Type B pancreatic cell (in vitro differentiated cells): Measurements from ENCODE around the gene WASHC2C. TPM values are rescaled to one million over a fixed set of nuclear protein-coding genes. Genes with fewer than 3 reads are reported as not detected.
"Not testable (repeated sequence)": the region's sequence is repeated elsewhere in the genome, so short reads cannot be mapped to it uniquely, and the experiment has no call there.

ENCODE experiments used
- DNase-seq: peaks from one replicate; pipeline ENCODE4 v3.0.0; 2021; ENCODE audit warnings: mixed read lengths; ENCODE audit not compliant: unreplicated experiment; ENCODE audit errors: extremely low spot score
- H3K27ac Mint-ChIP-seq: 2 replicates; pipeline ENCODE4 v1.8.0; 2021; ENCODE audit warnings: mild to moderate bottlenecking, mixed read lengths
- H3K27me3 Mint-ChIP-seq: 2 replicates; pipeline ENCODE4 v1.8.0; 2021; ENCODE audit warnings: mixed read lengths
- H3K36me3 Mint-ChIP-seq: 2 replicates; pipeline ENCODE4 v1.8.0; 2021; ENCODE audit warnings: mixed read lengths
- H3K4me1 Mint-ChIP-seq: one replicate; pipeline ENCODE4 v1.8.0; 2021; ENCODE audit warnings: mixed read lengths; ENCODE audit not compliant: unreplicated experiment
- H3K4me3 Mint-ChIP-seq: 2 replicates; pipeline ENCODE4 v1.8.0; 2021; ENCODE audit warnings: mild to moderate bottlenecking, mixed read lengths
- H3K9me3 Mint-ChIP-seq: 2 replicates; pipeline ENCODE4 v1.8.0; 2021; ENCODE audit warnings: mixed read lengths
- total RNA-seq: library from RNA; stranded (reverse); gene quantifications from 2 replicates; pipeline ENCODE4 v1.2.1, GENCODE V29; 2021; ENCODE audit warnings: low replicate concordance
- TF ChIP-seq, protein P1 (sequence below): fragments of 200-600 bp; sonication (generic); conservative IDR thresholded peaks from 2 replicates; pipeline ENCODE4 v1.5.0; 2021; ENCODE audit warnings: antibody characterized with exemption, mild to moderate bottlenecking

WASHC2C gene
- total RNA-seq, 1 donor from 2014 or later, result 45.5 TPM

DNA sequence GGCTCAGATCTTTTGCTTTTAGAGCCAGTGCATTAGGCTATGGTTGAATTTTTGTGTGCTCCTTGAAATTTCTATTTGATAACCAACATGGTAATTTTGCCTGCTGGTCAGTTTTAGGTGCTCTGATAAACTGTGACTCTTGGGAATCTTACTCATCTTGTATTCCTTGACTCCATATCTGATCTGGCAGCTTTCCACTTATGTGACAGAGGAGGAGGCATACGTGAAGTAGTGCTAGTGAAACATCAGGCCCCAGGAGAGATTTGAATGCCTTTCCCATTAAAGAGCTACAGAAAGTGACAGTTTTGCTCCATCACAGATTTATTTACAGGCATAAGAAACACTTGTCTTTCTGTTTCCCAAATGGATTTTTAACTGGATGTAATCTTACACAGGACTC, 59.2 kb downstream of the WASHC2C start:
- not testable (repeated sequence) for H3K27me3 Mint-ChIP-seq, DNase-seq, H3K36me3 Mint-ChIP-seq, H3K4me3 Mint-ChIP-seq, H3K4me1 Mint-ChIP-seq, H3K27ac Mint-ChIP-seq, H3K9me3 Mint-ChIP-seq

GRCh38 chr10:45787212-45787741, 60.2 kb downstream of the WASHC2C start:
- DNase-seq, H3K9me3 Mint-ChIP-seq, H3K27ac Mint-ChIP-seq, H3K4me1 Mint-ChIP-seq, H3K27me3 Mint-ChIP-seq, H3K36me3 Mint-ChIP-seq, H3K4me3 Mint-ChIP-seq: not testable (repeated sequence)

DNA sequence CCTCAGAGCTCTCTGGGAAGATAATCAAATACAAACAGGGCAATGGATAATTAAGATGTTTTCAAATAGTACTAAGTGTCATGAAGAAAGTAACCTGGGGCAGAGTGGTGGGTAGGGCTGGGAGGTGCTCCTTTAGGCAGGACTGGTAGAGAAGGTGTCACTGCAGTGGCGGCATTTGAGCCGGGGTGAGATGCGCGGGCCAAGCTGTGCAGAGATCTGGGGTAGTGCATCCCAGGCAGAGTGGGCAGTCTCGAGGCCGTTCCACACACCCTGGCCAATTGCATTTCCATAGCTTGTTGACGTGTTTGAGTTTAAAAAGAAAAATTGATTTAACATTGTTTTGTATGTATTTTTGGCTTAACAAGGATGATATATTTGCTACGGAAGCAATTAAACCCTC, 62.9 kb downstream of the WASHC2C start:
- not testable (repeated sequence) for H3K36me3 Mint-ChIP-seq, H3K9me3 Mint-ChIP-seq, DNase-seq, H3K27me3 Mint-ChIP-seq, H3K4me3 Mint-ChIP-seq, H3K27ac Mint-ChIP-seq, H3K4me1 Mint-ChIP-seq

DNA sequence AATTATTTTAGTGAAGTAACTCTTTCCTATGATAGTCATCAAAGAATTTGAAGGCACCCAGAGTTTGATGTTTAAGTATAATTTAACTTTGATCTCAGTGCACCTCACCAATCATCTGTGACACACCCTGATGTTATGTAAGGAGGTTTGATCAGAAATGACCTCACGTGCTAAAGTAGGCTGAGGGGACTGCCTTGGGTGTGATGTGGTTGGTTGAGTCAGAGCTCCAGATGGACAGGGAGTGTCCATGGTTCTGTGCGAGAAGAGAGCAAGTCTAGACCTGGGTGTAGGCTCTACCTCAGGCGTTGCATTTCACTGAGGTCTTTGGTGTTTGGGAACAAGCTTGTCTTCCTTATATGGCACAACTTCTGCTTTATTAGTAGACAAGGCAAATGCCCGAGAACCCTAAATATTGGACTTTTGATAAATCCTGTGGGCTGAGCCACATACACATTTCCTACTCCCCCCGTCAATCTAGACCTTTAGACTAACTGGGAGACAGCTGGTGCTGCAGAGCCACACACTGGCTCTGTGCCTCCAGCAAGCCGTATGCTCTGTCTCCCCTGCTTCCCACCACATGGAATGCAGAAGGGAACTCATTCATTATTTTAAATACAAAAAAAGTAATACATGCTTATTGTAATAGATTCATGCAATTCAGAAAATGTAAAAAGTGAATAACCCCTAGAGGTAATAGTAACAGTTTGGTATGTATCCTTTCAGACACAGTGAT, 63.8 kb downstream of the WASHC2C start:
- H3K4me3 Mint-ChIP-seq, H3K27ac Mint-ChIP-seq, H3K27me3 Mint-ChIP-seq, DNase-seq, H3K36me3 Mint-ChIP-seq, H3K4me1 Mint-ChIP-seq, H3K9me3 Mint-ChIP-seq: not testable (repeated sequence)

GRCh38 chr10:45794761-45795160, 67.7 kb downstream of the WASHC2C start:
- H3K4me1 Mint-ChIP-seq, H3K27ac Mint-ChIP-seq, DNase-seq, H3K4me3 Mint-ChIP-seq, H3K9me3 Mint-ChIP-seq, H3K27me3 Mint-ChIP-seq, H3K36me3 Mint-ChIP-seq: not testable (repeated sequence)

- not testable (repeated sequence) for H3K4me1 Mint-ChIP-seq, H3K9me3 Mint-ChIP-seq, H3K4me3 Mint-ChIP-seq, H3K36me3 Mint-ChIP-seq, H3K27ac Mint-ChIP-seq, DNase-seq
- peaks cover 10% of the 10 kb centered on the region for H3K27me3 Mint-ChIP-seq
Measured at GRCh38 chr10:45803060-45804010, 76.3 kb downstream of the WASHC2C start.

GRCh38 chr10:45804996-45805395, 77.9 kb downstream of the WASHC2C start:
- H3K27me3 Mint-ChIP-seq, H3K4me3 Mint-ChIP-seq, H3K4me1 Mint-ChIP-seq, DNase-seq, H3K36me3 Mint-ChIP-seq, H3K9me3 Mint-ChIP-seq, H3K27ac Mint-ChIP-seq: not testable (repeated sequence)

DNA sequence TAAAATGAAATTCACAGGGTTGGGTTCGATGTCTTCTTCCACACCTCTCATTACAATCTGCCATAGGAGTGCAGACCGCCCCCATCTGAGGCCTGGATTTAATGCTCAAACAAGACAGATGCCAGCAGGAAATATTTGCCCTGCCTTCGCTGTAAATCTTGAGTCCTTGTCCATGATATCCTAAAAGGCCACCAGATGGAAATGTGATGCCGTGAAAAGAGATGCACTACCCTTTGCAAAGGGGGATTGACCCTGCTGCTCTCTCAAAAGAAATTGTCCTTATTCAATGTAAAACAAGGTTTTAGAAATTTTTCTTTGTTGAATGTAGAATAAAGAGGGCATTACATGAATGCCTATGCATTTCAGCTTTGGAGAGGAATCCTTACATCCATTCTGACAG, 82.8 kb downstream of the WASHC2C start:
- Mint-ChIP-seq H3K27me3 (no peaks in the 10 kb centered on the region), H3K36me3 (no peaks in the 10 kb centered on the region), H3K4me1 (peaks cover 8% of the 10 kb centered on the region), H3K4me3 (no peak overlapping the region), H3K27ac (no peak overlapping the region), H3K9me3 (no peaks in the 10 kb centered on the region)
- no peak for DNase-seq
- TF ChIP-seq, protein P1, sequence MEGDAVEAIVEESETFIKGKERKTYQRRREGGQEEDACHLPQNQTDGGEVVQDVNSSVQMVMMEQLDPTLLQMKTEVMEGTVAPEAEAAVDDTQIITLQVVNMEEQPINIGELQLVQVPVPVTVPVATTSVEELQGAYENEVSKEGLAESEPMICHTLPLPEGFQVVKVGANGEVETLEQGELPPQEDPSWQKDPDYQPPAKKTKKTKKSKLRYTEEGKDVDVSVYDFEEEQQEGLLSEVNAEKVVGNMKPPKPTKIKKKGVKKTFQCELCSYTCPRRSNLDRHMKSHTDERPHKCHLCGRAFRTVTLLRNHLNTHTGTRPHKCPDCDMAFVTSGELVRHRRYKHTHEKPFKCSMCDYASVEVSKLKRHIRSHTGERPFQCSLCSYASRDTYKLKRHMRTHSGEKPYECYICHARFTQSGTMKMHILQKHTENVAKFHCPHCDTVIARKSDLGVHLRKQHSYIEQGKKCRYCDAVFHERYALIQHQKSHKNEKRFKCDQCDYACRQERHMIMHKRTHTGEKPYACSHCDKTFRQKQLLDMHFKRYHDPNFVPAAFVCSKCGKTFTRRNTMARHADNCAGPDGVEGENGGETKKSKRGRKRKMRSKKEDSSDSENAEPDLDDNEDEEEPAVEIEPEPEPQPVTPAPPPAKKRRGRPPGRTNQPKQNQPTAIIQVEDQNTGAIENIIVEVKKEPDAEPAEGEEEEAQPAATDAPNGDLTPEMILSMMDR, result peak; percentile 51

DNA sequence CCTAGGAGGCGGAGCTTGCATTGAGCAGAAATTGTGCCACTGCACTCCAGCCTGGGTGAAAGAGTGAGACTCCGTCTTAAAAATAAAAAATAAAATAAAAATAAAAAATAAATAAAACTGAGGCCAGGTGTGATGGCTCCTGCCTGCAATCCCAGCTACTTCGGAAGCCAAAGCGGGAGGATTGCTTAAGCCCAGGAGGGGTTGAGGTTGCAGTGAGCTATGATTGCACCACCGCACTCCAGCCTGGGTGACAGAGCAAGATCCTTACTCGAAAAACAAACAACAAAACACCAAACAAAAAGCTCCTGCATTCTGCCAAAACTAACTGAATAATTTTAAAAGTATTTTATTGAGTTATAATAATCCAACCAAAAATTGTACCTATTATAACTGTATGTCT, 84.0 kb downstream of the WASHC2C start:
- H3K27me3 Mint-ChIP-seq, result no peaks in the 10 kb centered on the region
- TF ChIP-seq, protein P1, result no peak
- H3K4me1 Mint-ChIP-seq, result peaks cover 8% of the 10 kb centered on the region
- H3K36me3 Mint-ChIP-seq, result no peaks in the 10 kb centered on the region
- no peak for DNase-seq
- no peak overlapping the region for H3K4me3 Mint-ChIP-seq
- H3K27ac Mint-ChIP-seq, result no peak overlapping the region
- no peaks in the 10 kb centered on the region for H3K9me3 Mint-ChIP-seq

DNA sequence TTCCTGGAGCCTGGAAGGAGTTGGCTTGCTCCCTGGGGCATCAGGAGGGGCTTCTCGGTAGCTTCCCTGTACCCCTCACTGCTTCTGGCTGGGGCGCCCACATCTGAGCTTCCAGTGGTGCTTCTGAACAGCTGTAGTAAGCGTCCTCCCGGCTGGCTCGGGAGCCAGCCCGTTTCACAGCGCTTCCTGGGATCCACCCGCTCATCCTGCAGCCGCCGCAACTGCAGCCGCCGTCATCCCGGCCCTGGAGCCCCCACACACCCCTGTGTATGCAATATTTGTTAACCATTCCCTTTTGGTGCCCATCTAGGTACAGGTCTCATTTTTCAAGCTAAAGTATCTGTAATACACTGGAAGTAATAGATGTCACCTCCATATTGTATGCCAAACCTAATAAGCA, 85.9 kb downstream of the WASHC2C start:
- H3K27me3 Mint-ChIP-seq, DNase-seq: not testable (repeated sequence)

GRCh38 chr10:45814146-45814545, 87.1 kb downstream of the WASHC2C start:
- H3K4me3 Mint-ChIP-seq, H3K4me1 Mint-ChIP-seq, H3K27me3 Mint-ChIP-seq, H3K9me3 Mint-ChIP-seq, H3K27ac Mint-ChIP-seq, H3K36me3 Mint-ChIP-seq, DNase-seq: not testable (repeated sequence)

More for the DNA sequence above, 85.9 kb downstream of the WASHC2C start:
- H3K9me3 Mint-ChIP-seq, H3K4me1 Mint-ChIP-seq, H3K4me3 Mint-ChIP-seq, H3K36me3 Mint-ChIP-seq, H3K27ac Mint-ChIP-seq: not testable (repeated sequence)
